BLaER1 treated with 17β-estradiol and CSF1 and Interleukin-3, amounts not matched to agents 10 nM and 100 nM (cell line): ENCODE data around the gene C2orf81.

Source experiments
- H3K27ac ChIP-seq, 11 experiments: shearing (Covaris generic); formaldehyde crosslinking; 2 replicates each; pipeline ENCODE4 v1.8.1; 2022
- H3K27me3 ChIP-seq, 11 experiments: shearing (Covaris generic); formaldehyde crosslinking; 2 replicates each; pipeline ENCODE4 v1.8.1; 2022
- H3K36me3 ChIP-seq, 11 experiments: shearing (Covaris generic); formaldehyde crosslinking; 2 replicates each; pipeline ENCODE4 v1.8.1; 2022
- H3K4me1 ChIP-seq, 10 experiments: shearing (Covaris generic); formaldehyde crosslinking; 2 replicates each; pipeline ENCODE4 v1.8.1; 2022
- H3K4me2 ChIP-seq, 11 experiments: shearing (Covaris generic); formaldehyde crosslinking; 2 replicates each; pipeline ENCODE4 v1.8.1; 2022
- H3K4me3 ChIP-seq, 10 experiments: shearing (Covaris generic); formaldehyde crosslinking; 2 replicates each; pipeline ENCODE4 v1.8.1; 2022
- H3K9ac ChIP-seq, 11 experiments: shearing (Covaris generic); formaldehyde crosslinking; 2 replicates each; pipeline ENCODE4 v1.8.1; 2022
- H3K9me3 ChIP-seq, 11 experiments: shearing (Covaris generic); formaldehyde crosslinking; replicated peaks in 1 of 11; 2 replicates each; pipeline ENCODE4 v1.8.1; 2022
- H4K20me1 ChIP-seq, 11 experiments: shearing (Covaris generic); formaldehyde crosslinking; 2 replicates each; pipeline ENCODE4 v1.8.1; 2022
- Cebpa-rat ChIP-seq, 11 experiments: shearing (Covaris generic); IDR thresholded peaks; 2 replicates each; pipeline ENCODE4 v1.8.1; 2022

The C2orf81 gene

DNA sequence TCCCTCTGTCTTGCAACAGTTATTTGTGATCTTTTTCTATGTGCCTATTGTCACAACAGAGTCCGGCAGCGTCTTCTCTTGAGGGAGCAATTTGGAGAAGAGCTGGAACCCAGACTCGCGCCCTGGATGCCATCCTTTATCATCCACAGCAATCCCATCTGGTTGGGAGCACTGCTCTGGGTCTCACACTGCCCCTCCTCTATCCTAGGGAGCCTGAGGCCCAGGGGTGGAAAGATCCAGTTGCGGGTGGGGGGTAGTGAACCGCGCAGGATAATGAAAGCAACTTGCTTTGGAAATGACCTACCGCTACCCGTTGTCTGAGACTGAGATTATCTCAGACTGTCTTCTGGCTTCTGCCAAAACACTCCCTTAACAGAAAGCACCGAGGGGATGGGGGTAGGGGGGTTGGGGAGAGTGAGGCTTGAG lies 37.5 kb upstream of the C2orf81 start:
- H3K4me1 ChIP-seq = peaks cover 37 to 55% (median 45%) of the 10 kb centered on the region in 10 experiments

DNA sequence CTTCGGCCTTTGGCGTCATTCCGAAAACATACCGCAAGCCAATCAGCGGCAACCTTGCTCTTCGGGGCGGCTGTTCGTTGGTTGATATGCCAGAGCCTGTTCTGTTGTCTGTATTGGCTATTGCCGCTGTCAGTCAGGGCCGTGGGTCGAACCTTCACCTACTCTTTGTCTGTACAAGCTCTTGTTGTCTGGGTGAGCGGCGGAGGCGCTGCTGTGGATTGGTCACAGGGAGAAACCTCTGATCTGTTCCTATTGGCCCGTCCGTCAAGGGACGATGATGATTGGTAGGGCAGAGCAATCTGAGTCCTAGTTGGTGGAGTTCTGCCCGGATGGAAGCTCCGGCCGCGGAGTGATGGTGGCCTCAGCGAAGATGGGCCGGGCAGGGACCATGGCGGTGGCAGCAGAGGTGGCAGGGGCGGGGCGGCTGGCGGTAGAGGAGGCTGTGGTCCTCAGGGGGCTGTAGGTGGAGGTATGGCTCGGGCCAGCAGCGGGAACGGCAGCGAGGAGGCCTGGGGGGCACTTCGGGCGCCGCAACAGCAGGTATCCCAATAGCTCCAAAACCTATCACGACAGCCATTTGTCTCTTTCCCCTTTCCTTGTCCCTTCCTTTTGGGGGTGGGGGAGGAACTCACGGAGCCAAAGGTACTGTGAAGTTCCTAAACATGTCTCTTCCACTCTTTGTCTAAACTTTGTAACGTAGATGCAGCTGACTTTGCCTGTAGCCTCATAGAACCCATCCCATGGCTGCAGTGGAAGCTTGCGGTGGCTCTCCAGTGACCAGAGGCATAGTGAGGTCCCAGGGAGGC lies 36.9 kb upstream of the C2orf81 start, which contains the start of gene WBP1:
Gene WBP1 (plus strand): TSS at position 307 of the 806 bp plus-strand sequence. CDS start 165 bp downstream, at position 472.
- H3K27me3 ChIP-seq = no peaks in the 10 kb centered on the region
- TF ChIP-seq Cebpa-rat (IDR thresholded peaks at IDR 0.05) = no peak
- peak within 1 kb of the TSS; percentile 79 to 91 (median 85) for H3K9ac ChIP-seq
- H3K27ac ChIP-seq = peak within 1 kb of the TSS; percentile 67 to 90 (median 85)
- peak within 1 kb of the TSS; percentile 95 to 99 (median 97) for H3K4me2 ChIP-seq
- H3K4me3 ChIP-seq = peak within 1 kb of the TSS; percentile 75 to 91 (median 80)
- no peaks in the 10 kb centered on the region for H3K9me3 ChIP-seq
- H3K36me3 ChIP-seq = peaks cover 25 to 32% (median 27%) of the 10 kb centered on the region in 11 experiments
- peaks cover 0 to 20% (median 0%) of the 10 kb centered on the region in 11 experiments; a peak in 6 of 22 replicates for H4K20me1 ChIP-seq
- H3K4me1 ChIP-seq = peaks cover 33 to 48% (median 39%) of the 10 kb centered on the region in 10 experiments

More for the DNA sequence above, 37.5 kb upstream of the C2orf81 start:
- Histone ChIP-seq H3K27ac (peak overlapping the region; percentile 25 to 83 (median 81); a peak in 21 of 22 replicates), H3K4me3 (peak overlapping the region; percentile 72 to 91 (median 78)), H3K9me3 (no peaks in the 10 kb centered on the region), H3K9ac (peak overlapping the region; percentile 79 to 91 (median 84)), H3K4me2 (peak overlapping the region; percentile 82 to 99 (median 95)), H3K36me3 (peaks cover 25 to 34% (median 28%) of the 10 kb centered on the region in 11 experiments), H3K27me3 (no peaks in the 10 kb centered on the region), H4K20me1 (peaks cover 0 to 20% (median 1%) of the 10 kb centered on the region in 11 experiments; a peak in 8 of 22 replicates)
- TF ChIP-seq Cebpa-rat (IDR thresholded peaks at IDR 0.05) = no peak

- peak overlapping the region; percentile 79 to 91 (median 85) for H3K9ac ChIP-seq
- peaks cover 18 to 25% (median 21%) of the 10 kb centered on the region in 11 experiments for H3K36me3 ChIP-seq
- H3K9me3 ChIP-seq = no peaks in the 10 kb centered on the region
- peak overlapping the region; percentile 94 to 99 (median 97) for H3K4me2 ChIP-seq
- H3K4me3 ChIP-seq = peak overlapping the region; percentile 75 to 91 (median 80)
- H3K4me1 ChIP-seq = peaks cover 33 to 50% (median 42%) of the 10 kb centered on the region in 10 experiments
- H3K27ac ChIP-seq = peak overlapping the region; percentile 67 to 90 (median 85)
- no peaks in the 10 kb centered on the region for H3K27me3 ChIP-seq
- H4K20me1 ChIP-seq = peaks cover 0 to 15% (median 0%) of the 10 kb centered on the region in 11 experiments; a peak in 5 of 22 replicates
- TF ChIP-seq Cebpa-rat (IDR thresholded peaks at IDR 0.05) = no peak
Measured at GRCh38 chr2:74457549-74458131, 36.2 kb upstream of the C2orf81 start.

- peak overlapping the region; percentile 23 to 90 (median 85); a peak in 21 of 22 replicates for H3K27ac ChIP-seq
- H3K4me3 ChIP-seq = peak overlapping the region; percentile 75 to 91 (median 80)
Measured at GRCh38 chr2:74457129-74457548, 35.7 kb upstream of the C2orf81 start.

GRCh38 chr2:74454654-74455511 lies 33.5 kb upstream of the C2orf81 start, which contains the start of gene INO80B:
Gene INO80B (plus strand): TSS chr2:74455087. CDS start chr2:74455117, 30 bp downstream.
- Histone ChIP-seq H3K9ac (peak within 1 kb of the TSS; percentile 74 to 91 (median 81)), H3K27ac (peak within 1 kb of the TSS in 10 of 11 experiments; percentile 46 to 73 (median 61); a peak in 20 of 22 replicates), H4K20me1 (no peaks in the 10 kb centered on the region), H3K4me3 (peak within 1 kb of the TSS; percentile 63 to 91 (median 76)), H3K9me3 (no peaks in the 10 kb centered on the region), H3K4me1 (peaks cover 36 to 56% (median 47%) of the 10 kb centered on the region in 10 experiments), H3K27me3 (no peaks in the 10 kb centered on the region), H3K4me2 (peak within 1 kb of the TSS; percentile 94 to 99 (median 97)), H3K36me3 (no peaks in the 10 kb centered on the region)
- TF ChIP-seq Cebpa-rat (IDR thresholded peaks at IDR 0.05) = no peak

More at GRCh38 chr2:74457129-74457548, 35.7 kb upstream of the C2orf81 start:
- H3K4me2 ChIP-seq = peak overlapping the region; percentile 94 to 99 (median 97)
- TF ChIP-seq Cebpa-rat (IDR thresholded peaks at IDR 0.05) = no peak
- H4K20me1 ChIP-seq = peaks cover 0 to 13% (median 0%) of the 10 kb centered on the region in 11 experiments; a peak in 4 of 22 replicates
- no peaks in the 10 kb centered on the region for H3K9me3 ChIP-seq
- no peaks in the 10 kb centered on the region for H3K27me3 ChIP-seq
- peaks cover 13 to 20% (median 16%) of the 10 kb centered on the region in 11 experiments for H3K36me3 ChIP-seq
- peak overlapping the region; percentile 79 to 91 (median 85) for H3K9ac ChIP-seq
- H3K4me1 ChIP-seq = peaks cover 38 to 55% (median 47%) of the 10 kb centered on the region in 10 experiments

DNA sequence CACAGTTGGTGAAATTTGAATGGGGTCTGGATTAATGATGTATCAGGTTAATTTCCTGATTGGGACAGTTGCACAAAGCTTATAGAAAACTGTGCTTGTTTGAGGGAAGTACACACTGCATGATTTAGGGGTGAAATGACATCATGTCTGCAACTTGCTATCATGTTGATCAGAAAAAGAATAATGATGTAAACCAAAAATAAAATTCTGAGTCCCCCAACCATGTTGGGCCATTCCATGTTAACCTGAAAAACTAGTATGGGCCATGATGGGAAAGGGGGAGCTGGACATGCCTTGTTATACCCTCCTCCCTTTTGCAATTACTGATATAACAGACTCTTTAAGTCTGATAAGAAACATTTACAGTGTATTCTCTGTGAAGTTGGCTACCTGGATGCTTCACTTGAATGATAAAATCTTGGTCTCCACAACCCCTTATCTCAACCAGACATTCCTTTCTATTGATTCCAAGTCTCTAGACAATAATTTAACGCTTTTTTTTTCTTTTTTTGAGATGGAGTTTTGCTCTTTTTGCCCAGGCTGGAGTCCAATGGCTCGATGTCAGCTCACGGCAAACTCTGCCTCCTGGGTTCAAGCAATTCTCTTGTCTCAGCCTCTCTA lies 29.3 kb upstream of the C2orf81 start:
- no peak for TF ChIP-seq Cebpa-rat (IDR thresholded peaks at IDR 0.05)
- no peaks in the 10 kb centered on the region for H3K36me3 ChIP-seq
- no peak overlapping the region for H3K4me3 ChIP-seq
- H3K4me1 ChIP-seq = peaks cover 11 to 29% (median 23%) of the 10 kb centered on the region in 10 experiments
- no peaks in the 10 kb centered on the region for H3K9me3 ChIP-seq
- H3K27ac ChIP-seq = no peak overlapping the region
- H3K4me2 ChIP-seq = no peak overlapping the region
- H4K20me1 ChIP-seq = no peaks in the 10 kb centered on the region
- no peaks in the 10 kb centered on the region for H3K27me3 ChIP-seq
- no peak overlapping the region for H3K9ac ChIP-seq

GRCh38 chr2:74448771-74449170 lies 27.4 kb upstream of the C2orf81 start:
- Histone ChIP-seq H3K9me3 (no peaks in the 10 kb centered on the region), H3K4me1 (peaks cover 21 to 33% (median 26%) of the 10 kb centered on the region in 10 experiments), H3K27me3 (no peaks in the 10 kb centered on the region), H3K27ac (no peak overlapping the region), H3K9ac (no peak overlapping the region), H4K20me1 (no peaks in the 10 kb centered on the region), H3K4me3 (no peak overlapping the region), H3K4me2 (no peak overlapping the region), H3K36me3 (no peaks in the 10 kb centered on the region)
- no peak for TF ChIP-seq Cebpa-rat (IDR thresholded peaks at IDR 0.05)
